H4 (cell line): ENCODE data around the gene LPIN1. TPM values are rescaled to one million over a fixed set of nuclear protein-coding genes. Genes with fewer than 3 reads are reported as not detected.
"Not testable (repeated sequence)": the region's sequence is repeated elsewhere in the genome, so short reads cannot be mapped to it uniquely, and the experiment has no call there.

Experiments used
- DNase-seq: peaks from one replicate; pipeline ENCODE4 v3.0.0-alpha.2; 2015; ENCODE audit warnings: low spot score
- total RNA-seq: library from RNA; depleted of rRNA; stranded (reverse); fragments of >200 nt; shearing (Covaris generic); gene quantifications from 2 replicates; pipeline ENCODE4 v1.2.3, GENCODE V29; 2014

Gene LPIN1
- total RNA-seq, 1 experiment from 2014 or later, result 27.9 TPM

DNA sequence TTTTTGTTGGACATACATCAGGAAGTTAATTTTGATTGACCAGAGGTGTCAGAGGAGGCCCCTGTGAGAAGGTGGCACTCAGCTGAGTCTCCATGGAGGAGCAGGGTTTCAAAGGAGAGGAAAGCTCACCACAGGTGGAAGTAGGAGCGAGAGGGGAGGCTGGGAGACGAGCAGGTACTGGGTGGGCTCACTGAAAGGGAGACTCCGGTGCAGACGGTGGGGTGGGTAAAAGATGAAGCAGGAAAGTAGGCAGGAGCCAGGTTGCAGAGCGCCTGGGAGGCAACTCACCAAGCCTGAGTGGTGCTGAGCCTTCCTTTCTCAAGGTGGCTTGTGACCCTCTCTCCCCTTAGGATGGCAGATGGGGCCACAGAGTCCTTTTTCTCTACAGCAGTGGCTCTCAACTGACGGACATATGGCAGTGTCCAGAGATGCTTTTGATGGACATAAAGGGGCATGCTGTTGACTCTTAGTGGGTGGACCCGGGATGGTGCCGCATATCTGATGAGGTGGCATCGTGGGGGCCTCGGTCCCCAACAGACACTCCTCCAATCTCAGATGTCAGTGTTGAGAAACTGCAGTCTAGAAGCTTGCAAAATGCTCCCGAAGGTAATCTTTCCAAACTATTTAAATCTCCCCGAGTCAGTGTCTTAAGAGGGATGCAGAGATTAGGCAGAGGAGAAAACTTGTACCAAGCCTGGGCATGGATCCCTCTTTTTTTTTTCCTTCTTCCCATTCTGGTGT is 64.0 kb downstream of the LPIN1 start:
- DNase-seq, result no peak

DNA sequence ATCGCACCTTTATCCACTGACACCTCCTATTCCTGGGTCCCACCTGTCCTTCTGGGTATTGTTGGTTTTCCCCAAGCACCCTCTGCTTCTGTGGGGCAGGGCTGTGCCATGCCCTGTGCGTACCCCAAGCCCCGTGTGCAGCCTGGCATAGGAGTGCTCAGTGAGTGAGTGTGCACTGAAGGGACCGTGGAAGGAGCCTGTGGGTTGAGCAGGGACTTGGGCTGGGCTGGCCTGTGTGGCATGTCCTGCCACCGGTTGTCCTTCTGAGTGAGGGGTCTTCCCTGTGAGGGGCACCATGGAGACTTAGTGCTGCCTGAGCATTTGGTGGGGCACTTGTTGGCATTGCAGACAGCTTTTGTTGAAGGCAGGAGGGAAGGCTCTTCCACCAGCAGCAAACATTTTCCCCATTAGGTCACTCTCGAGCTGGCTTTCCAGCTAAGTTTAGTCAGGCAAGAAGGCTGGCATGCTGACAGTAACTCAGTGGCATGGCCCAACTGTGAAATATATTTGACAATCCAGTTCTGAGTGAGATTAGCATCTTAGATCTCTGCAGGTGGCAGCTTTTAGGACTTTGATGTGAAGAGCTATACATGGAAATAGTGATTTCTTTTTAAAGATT is 64.7 kb downstream of the LPIN1 start:
- no peak for DNase-seq

DNA sequence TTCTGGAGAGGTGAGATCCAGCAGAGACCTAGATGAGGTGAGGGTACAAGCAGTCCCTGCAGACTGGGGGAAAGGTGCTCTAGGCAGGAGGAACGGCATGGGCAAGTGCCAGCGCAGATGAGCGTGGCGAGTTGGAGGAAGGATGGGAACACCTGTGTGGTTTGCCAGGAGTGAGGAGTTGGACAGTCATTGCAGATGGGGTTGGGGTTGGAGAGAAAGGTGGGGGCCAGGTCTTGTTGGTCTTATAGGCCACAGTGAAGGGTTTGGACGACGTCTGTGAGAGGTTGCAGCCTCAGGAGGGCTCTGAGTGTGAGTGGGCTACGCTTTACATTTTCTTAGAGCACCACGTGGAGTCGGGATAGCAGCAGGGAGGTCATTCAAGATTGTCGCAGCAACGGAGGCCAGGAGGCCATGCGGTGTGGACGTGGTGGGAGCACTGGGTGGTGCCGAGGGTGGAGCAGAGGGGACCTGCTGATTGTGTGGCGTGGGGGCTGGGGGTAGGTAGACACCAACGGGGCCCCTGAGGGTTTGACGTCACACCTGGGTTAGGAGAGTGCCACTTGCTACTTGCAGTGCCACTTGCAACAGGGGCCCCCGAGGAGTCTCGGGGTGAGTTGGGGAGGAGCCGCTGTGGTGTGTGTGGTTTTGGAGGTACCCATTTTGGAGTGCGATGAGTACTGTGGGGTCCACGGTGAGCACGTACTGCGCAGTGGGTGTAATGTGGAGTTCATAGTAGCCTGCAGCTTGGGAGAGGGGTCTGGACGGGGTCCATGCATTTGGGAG is 66.2 kb downstream of the LPIN1 start:
- no peak for DNase-seq

DNA sequence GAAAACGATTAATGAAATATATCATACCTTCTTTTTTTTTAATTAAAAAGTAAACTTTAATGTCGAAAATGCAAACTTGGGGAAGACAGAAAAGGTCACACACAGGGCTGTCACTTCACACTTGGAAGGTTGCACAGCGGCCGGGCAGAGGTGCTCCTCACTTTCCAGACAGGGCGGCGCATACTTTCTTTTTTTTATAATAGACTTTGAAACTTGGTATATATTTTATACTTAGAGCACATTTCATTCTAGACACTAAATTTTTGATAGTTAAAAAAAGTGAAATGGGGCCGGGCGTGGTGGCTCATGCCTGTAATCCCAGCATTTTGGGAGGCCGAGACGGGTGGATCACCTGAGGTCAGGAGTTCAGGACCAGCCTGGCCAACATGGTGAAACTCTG is 66.9 kb downstream of the LPIN1 start:
- DNase-seq, result not testable (repeated sequence)

DNA sequence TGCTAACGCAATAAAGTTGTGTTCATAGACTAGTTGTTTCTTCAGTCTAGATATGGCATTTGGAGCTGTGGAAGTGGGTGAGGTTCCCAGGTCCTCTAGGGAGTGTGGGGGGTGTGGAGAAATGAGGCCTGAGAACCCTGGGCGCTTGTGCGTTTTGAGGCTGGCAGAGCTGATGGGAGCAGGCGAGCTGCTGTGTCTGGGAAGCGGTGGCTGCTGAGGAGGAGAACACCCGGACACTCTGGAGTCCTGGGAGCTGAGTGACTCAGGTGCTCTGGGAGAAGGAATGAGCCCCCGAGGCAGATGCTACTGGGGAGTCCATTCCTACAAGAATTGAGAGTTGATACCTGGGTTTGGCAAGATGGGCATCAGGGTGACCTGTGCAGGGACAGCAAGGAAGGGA is 67.5 kb downstream of the LPIN1 start:
- DNase-seq, result no peak

DNA sequence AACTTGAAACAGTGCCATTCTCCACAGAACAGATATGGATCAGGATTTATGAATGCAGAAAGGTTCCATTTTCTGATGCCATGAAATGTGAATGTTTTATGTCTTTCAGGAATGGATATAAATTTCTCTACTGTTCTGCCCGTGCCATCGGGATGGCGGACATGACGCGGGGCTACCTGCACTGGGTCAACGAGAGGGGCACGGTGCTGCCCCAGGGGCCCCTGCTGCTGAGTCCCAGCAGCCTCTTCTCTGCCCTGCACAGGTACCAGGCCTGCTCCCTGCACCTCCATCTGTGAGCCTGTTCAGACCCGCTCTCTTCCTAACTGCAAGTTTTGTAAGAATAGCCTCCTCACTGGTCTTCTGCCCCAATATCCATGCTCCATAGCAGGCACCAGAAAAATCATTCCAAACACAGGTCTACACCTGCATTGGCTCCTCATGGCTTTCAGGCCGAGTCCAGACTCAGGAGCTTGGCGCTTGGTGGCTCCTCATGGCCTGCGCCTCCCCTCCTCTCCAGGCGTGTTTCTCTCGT is 68.6 kb downstream of the LPIN1 start:
- DNase-seq, result no peak

DNA sequence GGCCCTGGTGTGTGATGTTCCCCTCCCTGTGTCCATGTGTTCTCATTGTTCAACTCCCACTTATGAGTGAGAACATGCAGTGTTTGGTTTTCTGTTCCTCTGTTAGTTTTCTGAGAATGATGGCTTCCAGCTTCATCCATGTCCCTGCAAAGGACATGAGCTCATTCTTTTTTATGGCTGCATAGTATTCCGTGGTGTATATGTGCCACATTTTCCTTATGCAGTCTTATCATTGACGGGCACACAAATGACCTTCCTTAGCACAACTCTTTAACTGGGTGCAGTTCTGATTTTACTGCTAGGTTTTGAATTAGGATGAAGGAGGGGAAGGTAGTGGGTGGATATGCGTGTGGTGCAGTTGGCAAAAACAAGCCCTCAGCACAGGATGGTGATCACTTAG is 70.5 kb downstream of the LPIN1 start:
- not testable (repeated sequence) for DNase-seq

DNA sequence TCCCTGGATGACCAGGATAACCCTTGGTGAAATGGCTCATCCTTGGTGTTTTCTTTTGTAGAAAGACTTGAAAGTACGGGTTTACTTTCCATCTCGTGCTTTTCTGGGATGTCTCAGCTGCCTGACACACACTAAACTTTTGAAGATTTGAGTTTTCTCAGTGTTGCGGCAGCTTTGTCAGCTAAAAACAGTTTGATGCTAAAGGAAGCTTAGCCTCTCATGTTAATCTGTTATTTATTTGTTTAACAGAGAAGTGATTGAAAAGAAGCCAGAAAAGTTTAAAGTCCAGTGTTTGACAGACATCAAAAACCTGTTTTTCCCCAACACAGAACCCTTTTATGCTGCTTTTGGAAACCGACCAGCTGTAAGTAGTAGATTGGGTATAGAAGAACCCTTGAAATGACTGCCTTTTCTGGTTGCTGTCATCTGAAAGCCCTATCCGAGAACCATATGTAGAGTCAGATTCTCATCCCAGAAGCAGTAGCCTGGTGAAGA is 72.8 kb downstream of the LPIN1 start:
- no peak for DNase-seq

DNA sequence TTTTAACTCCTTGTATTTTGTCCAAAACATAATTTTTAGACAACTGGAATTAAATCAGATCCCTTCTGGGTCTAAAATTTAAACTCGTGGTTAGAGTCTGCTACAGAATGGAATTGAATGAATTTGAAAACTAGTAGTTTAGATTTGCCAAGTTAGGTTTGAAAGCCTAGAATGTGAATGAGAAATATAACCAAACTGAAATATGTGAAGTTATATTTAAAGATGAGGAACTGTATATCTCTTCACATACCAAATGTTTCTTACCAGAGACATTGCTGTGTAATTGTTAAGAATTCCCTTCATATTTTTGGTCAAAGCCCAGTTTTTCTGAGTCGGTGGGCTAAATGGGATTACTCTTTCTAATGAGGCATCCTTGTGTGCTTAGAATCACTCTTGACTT is 74.2 kb downstream of the LPIN1 start:
- no peak for DNase-seq

DNA sequence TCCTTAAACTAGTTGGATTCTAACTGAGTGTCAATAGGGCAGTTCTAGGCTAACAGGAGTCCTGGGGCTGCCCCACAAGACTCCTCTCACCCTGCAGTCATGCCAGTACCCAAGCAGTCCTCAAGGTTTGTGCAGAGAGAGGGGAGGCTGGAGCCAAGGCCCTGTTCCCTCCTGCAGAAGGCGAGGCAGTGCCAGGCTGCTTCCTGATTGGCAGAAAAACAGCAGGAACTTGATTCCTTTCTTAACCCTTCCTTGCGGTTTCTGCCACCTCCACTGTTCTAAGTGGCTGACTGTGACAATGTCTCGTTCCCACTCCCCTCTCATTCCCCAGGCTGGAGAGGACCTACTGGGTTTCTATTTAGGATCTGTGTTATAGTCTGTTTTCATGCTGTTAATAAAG is 75.3 kb downstream of the LPIN1 start:
- no peak for DNase-seq

DNA sequence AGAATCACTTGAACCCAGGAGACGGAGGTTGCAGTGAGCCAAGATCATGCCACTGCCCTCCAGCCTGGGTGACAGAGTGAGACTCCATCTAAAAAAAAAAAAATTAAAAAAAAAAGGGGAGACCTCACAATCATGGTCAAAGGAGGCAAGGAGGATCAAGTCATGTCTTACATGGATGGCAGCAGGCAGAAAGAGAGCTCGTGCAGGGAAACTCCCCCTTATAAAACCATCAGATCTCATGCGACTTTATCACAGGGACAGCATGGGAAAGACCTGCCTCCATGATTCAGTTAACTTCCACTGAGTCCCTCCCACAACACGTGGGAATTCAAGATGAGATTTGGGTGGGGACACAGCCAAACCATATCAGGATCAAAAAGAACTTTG is 75.9 kb downstream of the LPIN1 start:
- not testable (repeated sequence) for DNase-seq

DNA sequence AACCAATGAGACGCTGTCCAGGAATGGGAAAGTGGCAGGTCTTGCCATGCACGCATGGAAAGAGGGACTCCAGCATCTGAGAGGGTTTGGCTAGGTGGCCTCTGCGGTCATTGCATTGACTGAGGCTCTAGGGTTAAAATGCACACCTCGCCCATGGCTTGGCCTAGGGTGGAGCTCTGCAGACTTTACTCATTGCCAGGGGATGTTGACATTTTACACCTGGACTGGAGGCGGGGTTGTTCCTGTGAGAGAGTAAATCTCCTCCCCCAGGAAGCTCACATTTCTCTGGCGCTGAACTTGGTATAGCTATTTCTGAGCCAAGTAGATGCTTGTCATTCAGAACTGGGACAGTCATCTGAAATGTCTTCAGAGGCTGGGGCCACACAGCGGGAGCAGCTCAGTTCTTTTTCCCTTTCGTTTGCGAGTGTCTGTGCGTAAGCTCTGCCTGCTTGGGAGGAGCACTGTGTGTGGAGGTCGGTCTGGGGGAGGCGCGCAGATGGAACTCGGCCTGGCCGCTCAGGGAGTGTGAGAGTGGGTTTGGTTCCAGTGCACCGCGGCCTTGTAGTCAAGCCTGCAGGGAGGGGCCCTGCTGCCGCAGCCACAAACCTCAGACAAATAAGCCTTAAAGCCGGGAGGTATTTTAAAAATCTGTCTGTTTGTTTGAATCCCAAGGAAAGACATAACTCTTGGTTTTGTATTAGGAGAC is 76.5 kb downstream of the LPIN1 start:
- no peak for DNase-seq

DNA sequence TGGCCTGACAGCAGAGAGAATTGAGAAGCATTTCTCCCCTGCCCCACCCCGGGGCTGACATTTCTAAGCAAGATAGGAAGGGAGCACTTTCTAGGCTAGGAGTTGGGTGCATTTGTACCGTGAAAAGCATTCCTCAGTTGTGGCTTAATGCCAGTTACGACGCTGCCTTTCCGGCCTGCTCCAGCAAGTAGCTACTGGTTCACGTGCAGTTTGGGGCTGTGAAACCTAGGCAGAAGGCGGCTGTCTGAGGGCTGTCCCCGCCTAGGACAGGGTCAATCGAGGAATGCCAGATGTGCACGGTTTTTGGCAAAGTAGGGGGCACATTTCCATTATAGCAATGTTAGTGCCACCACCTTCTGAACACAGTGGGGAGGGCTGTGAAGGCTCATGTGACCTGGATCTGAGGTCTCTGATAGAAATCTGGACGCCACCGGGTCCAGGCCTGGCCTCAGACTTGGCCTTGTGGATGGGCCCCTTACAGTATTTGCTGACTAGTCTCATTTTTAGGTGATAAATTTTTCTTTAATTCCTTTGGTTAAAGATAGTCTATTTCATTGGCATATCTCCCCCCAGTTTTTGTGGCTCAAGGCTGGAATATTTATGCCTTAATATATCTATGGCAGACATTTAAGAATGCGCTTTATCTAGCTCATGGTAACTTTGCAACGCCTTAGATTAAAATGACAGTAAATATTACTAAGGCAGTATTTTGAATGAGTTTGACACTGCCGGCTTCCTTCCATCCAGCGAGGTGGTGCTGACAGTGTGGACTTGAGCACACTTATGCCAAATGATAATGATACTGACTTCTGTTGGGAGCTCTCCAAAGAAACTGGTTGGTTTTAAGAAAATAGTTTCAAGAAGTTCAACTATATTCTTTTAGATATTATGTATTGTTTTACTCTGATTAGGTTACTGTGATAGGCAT is 78.7 kb downstream of the LPIN1 start:
- DNase-seq, result no peak

DNA sequence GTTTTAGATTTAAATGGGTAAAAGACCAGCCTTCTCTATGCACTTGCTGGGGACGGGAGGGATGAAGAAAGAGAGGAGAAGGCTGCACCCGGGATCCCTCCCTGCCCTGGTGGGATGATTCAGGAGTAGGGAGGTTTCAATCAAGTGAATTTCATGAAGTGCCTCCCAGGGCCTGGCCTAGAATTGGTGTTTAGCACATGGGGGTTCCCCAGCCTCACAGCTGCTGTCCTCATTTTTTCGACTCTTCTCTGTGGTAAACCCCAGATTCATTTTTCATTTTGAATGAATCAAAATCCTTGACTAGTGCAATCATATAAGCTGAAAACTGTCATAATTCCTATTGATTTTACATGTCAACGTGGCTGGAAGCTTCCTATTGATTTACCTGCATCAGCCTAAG is 81.1 kb downstream of the LPIN1 start:
- no peak for DNase-seq

DNA sequence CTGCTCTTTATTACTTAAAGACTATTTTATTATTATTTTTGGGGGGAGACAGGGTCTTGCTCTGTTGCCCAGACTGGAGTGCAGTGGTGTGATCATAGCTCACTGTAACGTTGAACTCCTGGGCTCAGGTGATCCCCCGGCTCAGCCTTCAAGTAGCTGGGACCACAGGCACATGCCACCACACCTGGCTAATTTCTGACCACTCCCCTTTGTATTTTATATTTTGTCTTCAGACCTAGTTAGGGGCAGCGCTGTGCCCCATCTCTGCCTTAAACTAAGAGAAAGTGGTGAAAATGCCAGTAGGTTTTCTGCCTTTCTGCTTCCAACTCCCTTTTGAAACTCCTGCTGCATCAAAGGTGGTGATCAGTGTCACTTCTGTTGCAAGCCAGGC is 82.5 kb downstream of the LPIN1 start:
- DNase-seq, result no peak

DNA sequence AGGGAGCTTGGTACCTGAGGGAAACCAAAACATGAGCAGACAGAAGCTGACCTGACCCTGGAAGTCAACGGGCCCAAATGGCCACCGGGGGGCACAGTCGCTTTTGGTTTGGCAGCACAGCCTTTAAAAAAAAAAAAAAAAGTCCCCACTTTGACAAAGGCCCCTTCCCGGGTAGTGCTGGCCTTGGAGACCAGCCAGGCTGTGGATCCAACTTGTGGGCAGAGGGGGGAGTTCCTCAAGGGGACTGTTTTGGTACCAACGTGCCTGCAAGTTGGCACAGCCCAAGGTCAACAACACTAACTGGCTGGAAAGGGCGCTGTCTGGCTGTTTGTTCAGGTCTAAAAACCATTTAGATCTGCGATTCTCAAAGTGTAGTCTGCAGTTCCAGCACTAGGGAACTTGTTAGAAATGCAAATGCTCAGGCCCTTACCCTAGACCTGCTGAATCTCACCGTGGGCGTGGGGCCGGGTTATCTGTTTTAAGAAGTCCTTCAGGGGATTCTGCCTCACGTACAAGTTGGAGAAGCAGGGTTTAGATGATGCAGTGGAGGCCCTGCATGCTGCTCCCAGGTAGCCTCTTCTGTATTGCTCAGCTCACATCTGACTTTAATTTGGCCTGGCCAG is 83.0 kb downstream of the LPIN1 start:
- DNase-seq, result peak; percentile 66

DNA sequence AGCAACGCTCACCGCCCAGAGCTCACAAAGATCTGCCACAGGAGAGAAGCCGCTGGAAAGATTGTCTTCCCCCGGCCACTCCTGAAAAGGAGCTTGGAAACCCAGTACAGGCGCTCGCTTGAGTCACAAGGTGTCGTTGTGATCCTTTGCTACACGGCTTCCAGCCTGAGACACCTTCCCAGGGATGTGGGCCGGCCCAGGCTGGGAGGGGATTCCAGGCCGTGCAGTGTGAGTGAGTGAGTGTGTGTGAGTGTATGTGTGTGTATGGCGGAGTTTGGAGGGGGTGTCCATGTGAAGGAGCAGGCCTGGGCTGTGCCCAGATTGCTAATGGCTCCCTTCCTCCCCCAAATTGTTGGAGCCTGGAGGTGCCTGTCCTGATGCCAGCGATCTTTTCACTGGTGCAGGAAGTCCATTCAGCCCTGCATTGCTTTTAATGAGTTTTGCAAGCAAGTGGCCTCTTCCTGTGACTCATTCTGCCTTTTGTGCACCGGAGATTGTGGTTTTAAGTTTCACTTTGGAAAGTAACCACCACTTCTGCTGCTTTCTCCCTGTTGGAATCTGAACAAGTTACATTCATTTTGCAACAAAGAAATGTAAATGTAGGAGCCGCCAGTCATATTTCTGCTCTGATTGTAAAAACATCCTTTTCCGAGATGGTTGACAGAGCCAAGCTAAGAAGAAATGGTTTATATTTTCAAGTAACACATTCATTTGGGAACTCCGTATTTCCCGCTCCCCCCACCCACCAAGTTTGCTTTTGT is 83.7 kb downstream of the LPIN1 start:
- DNase-seq, result peak; percentile 96

DNA sequence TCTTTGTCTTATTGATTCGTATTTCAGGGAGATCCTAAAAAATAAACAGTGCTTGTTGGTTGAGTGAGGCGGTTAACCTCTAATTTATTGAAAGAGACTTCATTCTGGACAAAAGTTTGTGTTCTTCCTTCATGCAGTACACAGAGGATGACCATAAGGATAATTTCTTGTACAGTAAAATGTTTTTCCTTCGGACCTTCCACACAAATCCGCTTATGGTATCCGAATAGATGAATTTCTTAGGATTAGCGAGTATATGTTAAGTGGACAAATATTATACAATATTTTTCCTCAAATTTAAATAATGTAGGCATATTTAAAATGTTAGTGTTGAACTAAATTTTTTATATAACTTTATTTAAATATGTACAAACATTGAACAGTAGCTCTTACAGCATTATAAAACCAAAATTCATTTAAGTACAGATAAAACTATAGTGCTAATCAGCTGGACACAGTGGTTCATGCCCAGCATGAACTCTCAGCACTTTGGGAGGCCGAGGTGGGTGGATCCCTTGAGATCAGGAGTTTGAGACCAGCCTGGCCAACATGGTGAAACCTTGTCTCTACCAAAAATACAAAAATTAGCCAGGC is 84.4 kb downstream of the LPIN1 start:
- no peak for DNase-seq

DNA sequence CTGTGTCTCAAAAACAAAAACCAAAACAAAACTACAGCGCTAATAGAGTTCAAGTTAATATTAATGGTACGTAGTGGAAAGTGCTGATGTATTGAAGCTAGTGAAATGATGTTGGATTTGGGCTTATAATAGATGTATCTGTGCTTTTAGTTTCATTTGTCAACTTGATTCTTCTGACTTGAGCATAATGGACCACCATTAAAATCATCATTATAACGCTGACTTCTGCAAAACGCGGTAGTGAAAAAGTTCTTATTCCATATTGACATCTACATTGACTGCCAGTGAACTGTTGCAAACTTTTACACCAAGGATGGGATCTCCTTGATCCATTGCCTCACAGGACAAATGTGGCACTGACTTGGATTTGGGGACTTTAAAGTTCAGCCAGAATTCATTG is 85.0 kb downstream of the LPIN1 start:
- no peak for DNase-seq
